Progenitor cell of endocrine pancreas (in vitro differentiated cells): ENCODE data around the gene PDPK1. TPM values are rescaled to one million over a fixed set of nuclear protein-coding genes. Genes with fewer than 3 reads are reported as not detected.

ENCODE experiments used
- DNase-seq: peaks from one replicate; pipeline ENCODE4 v3.0.0; 2021; ENCODE audit warnings: low spot score; ENCODE audit not compliant: unreplicated experiment
- H3K27ac Mint-ChIP-seq: 2 replicates; pipeline ENCODE4 v1.8.0; 2021; ENCODE audit warnings: mild to moderate bottlenecking, moderate library complexity, mixed read lengths
- H3K27me3 Mint-ChIP-seq: 2 replicates; pipeline ENCODE4 v1.8.0; 2021; ENCODE audit warnings: mixed read lengths
- H3K36me3 Mint-ChIP-seq: 2 replicates; pipeline ENCODE4 v1.8.0; 2022; ENCODE audit warnings: mixed read lengths; ENCODE audit not compliant: insufficient read depth
- H3K4me1 Mint-ChIP-seq: 2 replicates; pipeline ENCODE4 v1.8.0; 2021; ENCODE audit warnings: low read depth, mixed read lengths
- H3K4me3 Mint-ChIP-seq: 2 replicates; pipeline ENCODE4 v1.8.0; 2021; ENCODE audit warnings: low read depth, mild to moderate bottlenecking, moderate library complexity, mixed read lengths
- H3K9me3 Mint-ChIP-seq: 2 replicates; pipeline ENCODE4 v1.8.0; 2021; ENCODE audit warnings: low read depth, mixed read lengths
- CTCF ChIP-seq: fragments of 200-600 bp; sonication (generic); IDR thresholded peaks from one replicate; pipeline ENCODE4 v1.5.0; 2021; ENCODE audit warnings: antibody characterized with exemption, mild to moderate bottlenecking; ENCODE audit not compliant: unreplicated experiment
- total RNA-seq: library from RNA; stranded (reverse); gene quantifications from 2 replicates; pipeline ENCODE4 v1.2.1, GENCODE V29; 2021

The PDPK1 gene
- total RNA-seq, 1 donor from 2014 or later = 45.0 TPM

- no peak for DNase-seq
- Mint-ChIP-seq H3K9me3 (no peaks in the 10 kb centered on the region), H3K27ac (no peak overlapping the region), H3K4me1 (peaks cover 13% of the 10 kb centered on the region), H3K27me3 (no peaks in the 10 kb centered on the region), H3K4me3 (no peak overlapping the region), H3K36me3 (peaks cover 3% of the 10 kb centered on the region)
- no peak for TF ChIP-seq CTCF
These were observed 29.0 kb upstream of the PDPK1 start for GRCh38 chr16:2508722-2509400.

- TF ChIP-seq CTCF = no peak
- Mint-ChIP-seq H3K9me3 (no peaks in the 10 kb centered on the region), H3K27me3 (no peaks in the 10 kb centered on the region), H3K36me3 (peaks cover 1% of the 10 kb centered on the region), H3K4me3 (no peak overlapping the region), H3K4me1 (peaks cover 29% of the 10 kb centered on the region), H3K27ac (peak overlapping the region; percentile 80)
- DNase-seq = no peak
These were observed 26.6 kb upstream of the PDPK1 start for GRCh38 chr16:2511128-2511800.

- Mint-ChIP-seq H3K4me1 (peaks cover 36% of the 10 kb centered on the region), H3K36me3 (peaks cover 2% of the 10 kb centered on the region), H3K27me3 (no peaks in the 10 kb centered on the region), H3K4me3 (peak overlapping the region; percentile 85), H3K9me3 (no peaks in the 10 kb centered on the region), H3K27ac (peak overlapping the region; percentile 100)
- DNase-seq = no peak
- no peak for TF ChIP-seq CTCF
These were observed 25.7 kb upstream of the PDPK1 start for GRCh38 chr16:2511996-2512734.

GRCh38 chr16:2512735-2513404 is 25.0 kb upstream of the PDPK1 start:
- peak; percentile 54 for TF ChIP-seq CTCF
- Mint-ChIP-seq H3K36me3 (peaks cover 2% of the 10 kb centered on the region), H3K4me1 (peaks cover 36% of the 10 kb centered on the region), H3K4me3 (peak overlapping the region; percentile 85), H3K27ac (peak overlapping the region; percentile 100), H3K27me3 (no peaks in the 10 kb centered on the region), H3K9me3 (no peaks in the 10 kb centered on the region)
- no peak for DNase-seq
